BLaER1 treated with 17β-estradiol and CSF1 and Interleukin-3, amounts not matched to agents 10 nM and 100 nM (cell line): Measurements from ENCODE around the gene NEDD1.

Experiments
- H3K27ac ChIP-seq, 11 experiments: shearing (Covaris generic); formaldehyde crosslinking; 2 replicates each; pipeline ENCODE4 v1.8.1; 2022
- H3K27me3 ChIP-seq, 11 experiments: shearing (Covaris generic); formaldehyde crosslinking; 2 replicates each; pipeline ENCODE4 v1.8.1; 2022
- H3K36me3 ChIP-seq, 11 experiments: shearing (Covaris generic); formaldehyde crosslinking; 2 replicates each; pipeline ENCODE4 v1.8.1; 2022
- H3K4me1 ChIP-seq, 10 experiments: shearing (Covaris generic); formaldehyde crosslinking; 2 replicates each; pipeline ENCODE4 v1.8.1; 2022
- H3K4me2 ChIP-seq, 11 experiments: shearing (Covaris generic); formaldehyde crosslinking; 2 replicates each; pipeline ENCODE4 v1.8.1; 2022
- H3K4me3 ChIP-seq, 10 experiments: shearing (Covaris generic); formaldehyde crosslinking; 2 replicates each; pipeline ENCODE4 v1.8.1; 2022
- H3K9ac ChIP-seq, 11 experiments: shearing (Covaris generic); formaldehyde crosslinking; 2 replicates each; pipeline ENCODE4 v1.8.1; 2022
- H3K9me3 ChIP-seq, 11 experiments: shearing (Covaris generic); formaldehyde crosslinking; replicated peaks in 1 of 11; 2 replicates each; pipeline ENCODE4 v1.8.1; 2022
- H4K20me1 ChIP-seq, 11 experiments: shearing (Covaris generic); formaldehyde crosslinking; 2 replicates each; pipeline ENCODE4 v1.8.1; 2022
- Cebpa-rat ChIP-seq, 11 experiments: shearing (Covaris generic); IDR thresholded peaks; 2 replicates each; pipeline ENCODE4 v1.8.1; 2022

Gene NEDD1, protein sequence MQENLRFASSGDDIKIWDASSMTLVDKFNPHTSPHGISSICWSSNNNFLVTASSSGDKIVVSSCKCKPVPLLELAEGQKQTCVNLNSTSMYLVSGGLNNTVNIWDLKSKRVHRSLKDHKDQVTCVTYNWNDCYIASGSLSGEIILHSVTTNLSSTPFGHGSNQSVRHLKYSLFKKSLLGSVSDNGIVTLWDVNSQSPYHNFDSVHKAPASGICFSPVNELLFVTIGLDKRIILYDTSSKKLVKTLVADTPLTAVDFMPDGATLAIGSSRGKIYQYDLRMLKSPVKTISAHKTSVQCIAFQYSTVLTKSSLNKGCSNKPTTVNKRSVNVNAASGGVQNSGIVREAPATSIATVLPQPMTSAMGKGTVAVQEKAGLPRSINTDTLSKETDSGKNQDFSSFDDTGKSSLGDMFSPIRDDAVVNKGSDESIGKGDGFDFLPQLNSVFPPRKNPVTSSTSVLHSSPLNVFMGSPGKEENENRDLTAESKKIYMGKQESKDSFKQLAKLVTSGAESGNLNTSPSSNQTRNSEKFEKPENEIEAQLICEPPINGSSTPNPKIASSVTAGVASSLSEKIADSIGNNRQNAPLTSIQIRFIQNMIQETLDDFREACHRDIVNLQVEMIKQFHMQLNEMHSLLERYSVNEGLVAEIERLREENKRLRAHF

DNA sequence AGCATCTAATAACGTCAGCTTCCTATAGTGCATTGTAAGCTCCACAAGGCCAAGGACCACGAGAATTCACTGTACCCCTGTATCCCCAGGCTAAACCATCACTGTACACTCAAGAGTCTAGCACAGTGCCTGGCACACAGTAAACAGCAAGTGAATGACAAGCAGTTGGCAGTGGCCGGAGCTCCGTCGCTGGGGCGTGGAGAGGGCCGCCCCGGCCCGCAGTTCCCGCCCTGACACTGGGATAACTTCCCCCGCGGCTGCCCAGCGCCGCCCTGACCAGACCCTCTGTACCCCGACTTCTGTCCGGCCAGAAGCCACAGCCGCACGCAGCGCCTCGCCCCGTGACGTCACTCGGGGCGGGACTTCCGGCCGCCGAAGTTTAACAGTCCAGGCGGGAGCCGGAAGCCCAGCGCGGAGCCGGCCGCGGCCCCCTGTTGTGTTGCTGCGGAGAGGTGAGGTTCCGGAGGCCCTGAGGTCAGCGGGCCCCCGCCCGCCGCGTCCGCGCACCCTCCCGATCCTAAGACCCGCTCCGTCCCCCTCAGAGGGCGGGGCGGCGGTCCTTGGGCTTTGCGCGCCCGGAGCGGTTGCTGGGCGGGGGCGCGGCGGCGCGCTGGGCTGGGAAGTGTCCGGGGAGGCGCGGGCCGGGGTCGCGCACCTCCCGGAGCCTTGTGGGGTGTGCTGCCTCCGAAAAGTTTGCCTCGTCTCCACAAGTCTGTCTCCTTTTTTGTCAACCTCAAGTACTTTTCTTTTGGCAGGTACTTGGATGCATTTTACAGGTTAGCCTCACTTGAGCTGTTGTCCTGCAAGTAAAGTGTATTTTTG is at the start of gene NEDD1:
TSS of gene NEDD1 (plus strand) at position 409 of the 822 bp plus-strand sequence. CDS start 2,503 bp downstream, outside the sequence.
- no peak for TF ChIP-seq Cebpa-rat (IDR thresholded peaks at IDR 0.05)
- Histone ChIP-seq H3K4me1 (peaks cover 31 to 46% (median 42%) of the 10 kb centered on the region in 10 experiments), H4K20me1 (peaks cover 0 to 3% (median 0%) of the 10 kb centered on the region in 11 experiments; a peak in 5 of 22 replicates), H3K36me3 (peaks cover 0 to 10% (median 0%) of the 10 kb centered on the region in 11 experiments; a peak in 3 of 22 replicates), H3K4me2 (peak within 1 kb of the TSS; percentile 77 to 93 (median 88)), H3K9ac (peak within 1 kb of the TSS; percentile 86 to 94 (median 90)), H3K4me3 (peak within 1 kb of the TSS; percentile 78 to 93 (median 87)), H3K27ac (peak within 1 kb of the TSS; percentile 78 to 91 (median 89)), H3K9me3 (no peaks in the 10 kb centered on the region), H3K27me3 (no peaks in the 10 kb centered on the region)

DNA sequence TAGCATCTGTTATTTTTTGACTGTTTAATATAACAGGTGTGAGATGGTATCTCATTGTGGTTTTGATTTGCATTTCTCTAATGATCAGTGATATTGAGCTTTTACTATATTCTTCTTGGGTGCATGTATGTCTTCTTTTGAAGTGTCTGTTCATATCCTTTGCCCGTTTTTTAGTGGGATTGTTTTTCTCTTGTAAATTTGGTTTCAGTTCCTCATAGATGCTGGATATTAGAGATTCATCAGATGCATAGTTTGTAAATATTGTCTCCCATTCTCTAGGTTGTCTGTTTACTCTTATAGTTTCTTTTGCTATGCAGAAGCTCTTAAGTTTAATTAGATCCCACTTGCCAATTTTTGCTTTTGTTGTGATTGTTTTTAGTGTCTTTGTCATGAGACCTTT is 48.9 kb upstream of the NEDD1 start:
- Histone ChIP-seq H4K20me1 (no peaks in the 10 kb centered on the region), H3K27me3 (no peaks in the 10 kb centered on the region), H3K36me3 (no peaks in the 10 kb centered on the region), H3K9me3 (peaks cover 18 to 40% (median 33%) of the 10 kb centered on the region in 11 experiments), H3K9ac (no peak overlapping the region), H3K4me2 (no peak overlapping the region), H3K27ac (no peak overlapping the region), H3K4me1 (no peaks in the 10 kb centered on the region), H3K4me3 (no peak overlapping the region)
- TF ChIP-seq Cebpa-rat (IDR thresholded peaks at IDR 0.05), result no peak

DNA sequence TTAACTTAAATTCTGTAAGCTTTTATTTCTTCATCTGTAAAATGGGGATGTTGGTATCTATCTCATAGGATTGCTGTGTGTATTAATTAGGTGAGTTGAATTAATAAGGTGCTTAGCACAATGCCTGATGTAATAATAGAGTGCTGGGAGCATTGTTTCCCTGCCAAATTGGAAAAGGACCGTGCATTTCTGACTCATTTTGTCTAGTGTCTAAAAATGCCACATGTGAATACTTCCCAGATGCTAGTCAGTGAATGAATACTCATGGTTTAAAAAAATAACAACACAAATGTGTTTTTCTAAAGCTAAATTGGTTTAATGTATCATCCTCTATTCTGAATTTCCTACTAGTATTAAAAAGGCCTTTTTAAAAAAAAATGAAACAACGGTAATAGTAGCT is 45.4 kb upstream of the NEDD1 start:
- peaks cover 13 to 19% (median 15%) of the 10 kb centered on the region in 11 experiments for H3K9me3 ChIP-seq
- H3K36me3 ChIP-seq, result no peaks in the 10 kb centered on the region
- H3K4me2 ChIP-seq, result no peak overlapping the region
- H4K20me1 ChIP-seq, result no peaks in the 10 kb centered on the region
- H3K9ac ChIP-seq, result no peak overlapping the region
- no peak overlapping the region for H3K4me3 ChIP-seq
- no peak overlapping the region for H3K27ac ChIP-seq
- H3K4me1 ChIP-seq, result no peaks in the 10 kb centered on the region
- TF ChIP-seq Cebpa-rat (IDR thresholded peaks at IDR 0.05), result no peak
- H3K27me3 ChIP-seq, result no peaks in the 10 kb centered on the region

DNA sequence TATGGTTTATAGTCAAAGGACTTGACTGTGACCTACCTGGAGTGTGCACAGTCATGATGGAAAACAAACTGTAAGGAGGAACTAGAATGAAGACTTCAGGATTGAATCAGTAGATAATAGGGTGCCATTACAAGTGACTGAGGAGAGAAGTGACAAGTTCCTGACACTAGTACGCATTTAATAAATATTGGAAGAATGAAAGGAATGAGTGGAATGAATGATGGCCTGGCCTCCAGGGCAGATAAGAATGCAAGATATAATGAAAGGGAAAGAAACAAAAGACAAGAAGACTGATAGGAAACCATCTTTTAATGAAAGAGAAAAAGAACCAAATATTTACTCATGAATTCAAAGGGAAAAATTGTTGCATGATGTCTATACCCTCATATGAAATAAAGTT is 44.7 kb upstream of the NEDD1 start:
- Histone ChIP-seq H4K20me1 (no peaks in the 10 kb centered on the region), H3K9ac (no peak overlapping the region), H3K4me2 (no peak overlapping the region), H3K4me1 (no peaks in the 10 kb centered on the region), H3K27ac (no peak overlapping the region), H3K9me3 (peaks cover 7 to 12% (median 8%) of the 10 kb centered on the region in 11 experiments), H3K36me3 (no peaks in the 10 kb centered on the region), H3K4me3 (no peak overlapping the region), H3K27me3 (no peaks in the 10 kb centered on the region)
- TF ChIP-seq Cebpa-rat (IDR thresholded peaks at IDR 0.05), result no peak

DNA sequence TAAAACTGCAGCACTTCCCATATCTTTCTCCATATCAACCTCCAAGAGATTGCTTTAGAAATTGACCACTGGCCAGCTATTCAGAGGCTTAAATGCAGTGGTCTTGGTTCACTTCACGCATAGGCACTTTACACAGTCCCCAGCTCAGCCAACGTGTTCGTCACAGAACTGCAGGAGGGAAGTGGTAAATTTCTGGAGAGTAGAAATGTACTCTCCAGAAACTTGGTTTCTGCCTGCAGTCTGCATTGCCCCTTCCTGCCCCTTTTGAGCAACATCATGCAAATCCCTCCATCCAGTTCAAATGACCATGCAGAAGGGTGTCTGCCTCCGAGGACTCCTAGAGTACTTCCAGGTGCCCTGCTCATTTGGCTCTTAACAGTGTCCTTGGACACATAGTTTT is 42.7 kb upstream of the NEDD1 start:
- no peaks in the 10 kb centered on the region for H3K27me3 ChIP-seq
- H3K4me3 ChIP-seq, result no peak overlapping the region
- no peaks in the 10 kb centered on the region for H4K20me1 ChIP-seq
- H3K4me2 ChIP-seq, result no peak overlapping the region
- H3K9me3 ChIP-seq, result no peaks in the 10 kb centered on the region
- no peak for TF ChIP-seq Cebpa-rat (IDR thresholded peaks at IDR 0.05)
- H3K27ac ChIP-seq, result no peak overlapping the region
- H3K4me1 ChIP-seq, result no peaks in the 10 kb centered on the region
- no peak overlapping the region for H3K9ac ChIP-seq
- no peaks in the 10 kb centered on the region for H3K36me3 ChIP-seq

DNA sequence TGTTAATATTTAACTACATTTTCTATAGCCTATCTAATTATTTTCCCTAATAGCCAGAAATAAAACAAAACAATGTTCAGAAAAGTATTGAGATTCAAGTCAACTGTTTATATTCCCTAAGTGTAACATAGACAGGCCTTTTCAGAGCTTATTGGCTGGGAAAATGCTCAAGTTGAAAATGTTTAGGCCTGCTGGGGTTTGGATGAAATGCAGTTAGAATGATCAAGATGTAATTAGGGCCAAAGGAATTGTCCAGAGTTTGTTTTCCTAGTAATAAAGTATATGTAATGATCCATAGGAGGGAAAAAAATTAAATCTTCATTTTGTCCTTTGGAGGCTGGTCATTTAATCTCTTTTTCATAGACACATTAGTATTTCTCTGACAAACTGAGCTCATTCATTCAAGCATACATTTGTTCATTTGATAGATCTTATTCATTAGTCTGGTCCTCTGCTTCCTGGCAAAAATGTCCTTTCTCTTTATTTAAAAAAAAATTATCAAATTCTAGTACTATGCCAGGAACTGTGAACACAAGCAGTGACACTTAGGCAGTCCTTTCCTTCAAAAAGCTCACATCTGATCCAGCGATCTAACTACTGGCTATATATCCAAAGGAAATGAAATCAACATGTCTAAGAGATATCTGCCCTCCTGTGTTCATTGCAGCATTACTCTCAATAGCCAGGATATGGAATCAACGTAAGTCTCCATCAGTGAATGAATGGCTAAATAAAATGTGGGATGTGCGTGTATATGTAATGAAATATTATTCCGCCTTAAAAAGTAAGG is 40.1 kb upstream of the NEDD1 start:
- no peak overlapping the region for H3K4me2 ChIP-seq
- H3K27ac ChIP-seq, result no peak overlapping the region
- H3K9ac ChIP-seq, result no peak overlapping the region
- no peaks in the 10 kb centered on the region for H3K27me3 ChIP-seq
- no peak overlapping the region for H3K4me3 ChIP-seq
- TF ChIP-seq Cebpa-rat (IDR thresholded peaks at IDR 0.05), result no peak
- no peaks in the 10 kb centered on the region for H4K20me1 ChIP-seq
- peaks cover 0 to 1% (median 0%) of the 10 kb centered on the region in 11 experiments; a peak in 1 of 22 replicates for H3K9me3 ChIP-seq
- H3K36me3 ChIP-seq, result no peaks in the 10 kb centered on the region
- H3K4me1 ChIP-seq, result no peaks in the 10 kb centered on the region

DNA sequence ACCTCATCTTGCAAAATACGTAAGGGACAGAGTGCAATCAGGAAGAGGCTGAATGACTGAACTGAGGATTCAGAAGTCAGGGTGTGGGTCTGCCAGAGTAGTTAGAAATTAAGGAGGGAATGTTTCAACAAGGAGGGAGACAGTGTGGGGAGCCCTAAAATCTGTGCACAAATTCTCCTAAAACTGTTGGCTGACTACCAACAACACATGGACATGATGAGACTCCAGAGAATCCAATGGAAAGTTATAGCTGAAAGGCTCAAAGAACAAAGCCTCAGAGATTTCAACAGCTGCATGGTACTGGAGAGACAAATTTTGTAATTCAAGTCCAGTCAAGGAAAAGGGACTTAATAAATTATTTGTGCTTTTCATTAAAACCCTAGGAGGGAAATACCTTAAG is 36.1 kb upstream of the NEDD1 start:
- no peaks in the 10 kb centered on the region for H3K36me3 ChIP-seq
- H3K27ac ChIP-seq, result no peak overlapping the region
- TF ChIP-seq Cebpa-rat (IDR thresholded peaks at IDR 0.05), result no peak
- H3K9ac ChIP-seq, result no peak overlapping the region
- H3K4me3 ChIP-seq, result no peak overlapping the region
- no peak overlapping the region for H3K4me2 ChIP-seq
- no peaks in the 10 kb centered on the region for H3K4me1 ChIP-seq
- H4K20me1 ChIP-seq, result no peaks in the 10 kb centered on the region
- peaks cover 0 to 10% (median 0%) of the 10 kb centered on the region in 11 experiments; a peak in 3 of 22 replicates for H3K9me3 ChIP-seq
- no peaks in the 10 kb centered on the region for H3K27me3 ChIP-seq

DNA sequence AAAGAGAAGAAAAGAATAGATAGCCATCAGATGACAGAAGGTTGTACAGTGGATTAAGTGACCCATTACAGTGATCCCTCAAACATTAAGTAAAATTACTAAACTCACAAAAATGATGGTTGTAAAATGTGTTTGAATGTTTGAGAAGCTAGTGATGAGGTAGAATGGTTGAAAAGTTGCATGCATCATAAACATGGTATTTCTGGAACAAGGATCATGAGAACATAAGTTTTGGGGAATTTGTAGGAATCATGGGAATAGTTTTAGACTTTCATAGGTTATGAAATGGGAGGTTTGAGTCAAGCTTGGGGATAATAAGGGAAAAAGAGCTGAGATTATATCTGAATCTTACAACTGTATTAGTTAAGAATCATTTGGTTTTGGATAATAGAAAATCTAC is 34.1 kb upstream of the NEDD1 start:
- peaks cover 0 to 10% (median 0%) of the 10 kb centered on the region in 11 experiments; a peak in 3 of 22 replicates for H3K9me3 ChIP-seq
- no peak overlapping the region for H3K4me2 ChIP-seq
- no peaks in the 10 kb centered on the region for H3K27me3 ChIP-seq
- no peak overlapping the region for H3K4me3 ChIP-seq
- no peaks in the 10 kb centered on the region for H3K36me3 ChIP-seq
- no peak overlapping the region for H3K27ac ChIP-seq
- no peak for TF ChIP-seq Cebpa-rat (IDR thresholded peaks at IDR 0.05)
- no peaks in the 10 kb centered on the region for H3K4me1 ChIP-seq
- no peak overlapping the region for H3K9ac ChIP-seq
- no peaks in the 10 kb centered on the region for H4K20me1 ChIP-seq
